ENCODE results near the gene MON1A. TPM values are rescaled to one million over a fixed set of nuclear protein-coding genes. Genes with fewer than 3 reads are reported as not detected.
"Not testable (repeated sequence)": the region's sequence is repeated elsewhere in the genome, so short reads cannot be mapped to it uniquely, and the experiment has no call there.

The MON1A gene
- total RNA-seq, 1 experiment from 2014 or later: 9.0 TPM

DNA sequence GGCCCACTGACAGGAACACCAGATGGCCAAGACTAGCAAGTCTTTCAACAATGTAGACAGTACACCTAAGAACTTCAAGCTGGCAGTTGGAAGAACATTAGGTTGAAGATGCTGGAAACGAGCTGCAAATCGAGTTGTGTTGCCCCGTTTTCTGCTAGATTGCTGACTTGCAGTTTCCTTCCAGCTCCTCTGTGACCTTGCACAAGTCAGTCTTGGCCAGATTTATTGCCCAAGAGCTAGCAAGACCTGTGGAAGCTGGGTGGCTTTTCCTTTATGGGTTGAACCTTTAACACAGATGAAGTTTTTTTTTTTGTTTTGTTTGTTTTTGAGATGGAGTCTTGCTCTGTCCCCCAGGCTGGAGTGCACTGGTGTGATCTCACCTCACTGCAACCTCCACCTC lies 7.5 kb upstream of the MON1A start:
- ATAC-seq (no peak), DNase-seq (ENCODE audit: low read depth, low spot score) (no peak)
- Histone ChIP-seq H3K4me3 (replicated peaks in 1 of 2; ENCODE audit: low read depth in 1 of 2, low read length in 2 of 2) (no peak overlapping the region), H3K27me3 (ENCODE audit: insufficient read depth, low read length) (no peaks in the 10 kb centered on the region), H3K36me3 (ENCODE audit: control insufficient read depth in 1 of 2, insufficient read depth in 2 of 2, low read length in 2 of 2) (no peaks in the 10 kb centered on the region), H3K79me2 (ENCODE audit: insufficient read depth, low read length) (peaks cover 20% of the 10 kb centered on the region), H3K4me1 (ENCODE audit: control insufficient read depth in 1 of 2, insufficient read depth in 2 of 2, low read length in 2 of 2) (peaks cover 5 to 15% of the 10 kb centered on the region in 2 experiments; a peak in 3 of 4 replicates), H3K4me2 (ENCODE audit: low read length) (no peak overlapping the region), H3K9me3 (ENCODE audit: control insufficient read depth in 1 of 2, insufficient read depth in 1 of 2, low read depth in 1 of 2, low read length in 2 of 2) (no peaks in the 10 kb centered on the region), H3K9ac (ENCODE audit: low read length) (no peak overlapping the region), H2AFZ (ENCODE audit: low read depth, low read length, poor library complexity, severe bottlenecking) (no peak overlapping the region), H3K27ac (ENCODE audit: low read depth, low read length) (no peak overlapping the region), H3K9me2 (ENCODE audit: insufficient read depth) (no peaks in the 10 kb centered on the region), H4K20me1 (ENCODE audit: insufficient read depth) (no peaks in the 10 kb centered on the region)
- ChIA-PET POLR2A (no interaction called here), RAD21 (ENCODE audit: low non-redundant PET in 1 of 2, low total read pairs in 2 of 2, uncharacterized antibody in 2 of 2, unreplicated experiment in 2 of 2) (no interaction called here), CTCF (no interaction called here)
- intact Hi-C loops (cut with micrococcal nuclease): no loop called here
- no TSS peak for BruUV-seq (replicated peaks)
- no peak for TF ChIP-seq CEBPB (IDR thresholded peaks at IDR 0.05; ENCODE audit: low read depth)
- TF ChIP-seq EGR1 (IDR thresholded peaks at IDR 0.05; ENCODE audit: low read depth): no peak
- no peak for TF ChIP-seq TCF7L2 (IDR thresholded peaks at IDR 0.05; ENCODE audit: borderline replicate concordance, extremely low read depth, insufficient read depth, insufficient read length)
- no peak for TF ChIP-seq YY1 (IDR thresholded peaks at IDR 0.05; ENCODE audit: extremely low read depth, insufficient replicate concordance, low read depth, low read length)
- no peak for TF ChIP-seq ZNF274 (IDR thresholded peaks at IDR 0.05; ENCODE audit: low read depth, low read length)
- no peak for TF ChIP-seq REST (IDR thresholded peaks at IDR 0.05; ENCODE audit: low read depth)
- TF ChIP-seq ATF3 (IDR thresholded peaks at IDR 0.05): no peak
- no peak for TF ChIP-seq POLR2A (IDR thresholded peaks at IDR 0.05; ENCODE audit: borderline replicate concordance, extremely low read depth, insufficient read depth, insufficient read length)
- no peak for TF ChIP-seq RAD21 (IDR thresholded peaks at IDR 0.05; ENCODE audit: low read depth)
- no peak for TF ChIP-seq POLR2AphosphoS5 (IDR thresholded peaks at IDR 0.05; ENCODE audit: low read depth, low read length)

DNA sequence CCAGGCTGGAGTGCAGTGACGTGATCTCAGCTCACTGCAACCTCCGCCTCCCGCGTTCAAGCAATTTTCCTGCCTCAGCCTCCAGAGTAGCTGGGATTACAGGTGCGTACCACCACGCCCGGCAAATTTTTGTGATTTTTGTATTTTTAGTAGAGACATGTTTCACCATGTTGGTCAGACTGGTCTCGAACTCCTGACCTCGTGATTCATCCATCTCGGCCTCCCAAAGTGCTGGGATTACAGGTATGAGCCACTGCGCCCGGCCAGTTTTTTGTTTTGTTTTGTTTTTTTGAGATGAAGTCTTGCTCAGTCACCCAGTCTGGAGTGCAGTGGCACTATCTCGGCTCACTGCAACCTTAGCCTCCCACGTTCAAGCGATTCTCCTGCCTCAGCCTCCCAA lies 2.7 kb upstream of the MON1A start:
- H3K36me3 ChIP-seq (ENCODE audit: control insufficient read depth in 1 of 2, insufficient read depth in 2 of 2, low read length in 2 of 2); ATAC-seq; H3K79me2 ChIP-seq (ENCODE audit: insufficient read depth, low read length); intact Hi-C loops (cut with micrococcal nuclease); RAD21 ChIA-PET (ENCODE audit: low non-redundant PET in 1 of 2, low total read pairs in 2 of 2, uncharacterized antibody in 2 of 2, unreplicated experiment in 2 of 2); H2AFZ ChIP-seq (ENCODE audit: low read depth, low read length, poor library complexity, severe bottlenecking); H3K9ac ChIP-seq (ENCODE audit: low read length); H4K20me1 ChIP-seq (ENCODE audit: insufficient read depth); POLR2A ChIA-PET; BruUV-seq (replicated peaks); H3K9me2 ChIP-seq (ENCODE audit: insufficient read depth); H3K4me2 ChIP-seq (ENCODE audit: low read length); H3K9me3 ChIP-seq (ENCODE audit: control insufficient read depth in 1 of 2, insufficient read depth in 1 of 2, low read depth in 1 of 2, low read length in 2 of 2); H3K27me3 ChIP-seq (ENCODE audit: insufficient read depth, low read length); H3K4me3 ChIP-seq (replicated peaks in 1 of 2; ENCODE audit: low read depth in 1 of 2, low read length in 2 of 2); H3K27ac ChIP-seq (ENCODE audit: low read depth, low read length); CTCF ChIA-PET; DNase-seq (ENCODE audit: low read depth, low spot score): not testable (repeated sequence)
- H3K4me1 ChIP-seq (ENCODE audit: control insufficient read depth in 1 of 2, insufficient read depth in 2 of 2, low read length in 2 of 2): peaks cover 17 to 31% of the 10 kb centered on the region in 2 experiments
